OCI-LY1 (cell line): ENCODE results near the gene B4GALT5.

Source experiments
- H2AFZ ChIP-seq: fragments of 200-600 bp; sonication (generic), shearing (Covaris generic); 2 replicates; pipeline ENCODE4 v1.6.0; 2014; ENCODE audit warnings: antibody characterized with exemption, mild to moderate bottlenecking, low read length
- H3F3A ChIP-seq: fragments of 200-600 bp; sonication (generic), shearing (Covaris generic); 2 replicates; pipeline ENCODE4 v1.6.0; 2014; ENCODE audit warnings: mild to moderate bottlenecking, antibody characterized with exemption, low read length, moderate library complexity; ENCODE audit not compliant: insufficient read depth
- H3K27ac ChIP-seq: fragments of 200-600 bp; sonication (generic); 2 replicates; pipeline ENCODE4 v1.5.1; 2014; ENCODE audit warnings: low read length, mixed run types, mild to moderate bottlenecking, low read depth; ENCODE audit not compliant: poor library complexity, severe bottlenecking
- H3K27me3 ChIP-seq: fragments of 200-600 bp; sonication (generic); 2 replicates; pipeline ENCODE4 v1.6.0; 2014; ENCODE audit warnings: antibody characterized with exemption, mild to moderate bottlenecking, low read length, moderate library complexity; ENCODE audit not compliant: insufficient read depth
- H3K36me3 ChIP-seq: fragments of 200-600 bp; sonication (generic); 2 replicates; pipeline ENCODE4 v1.6.1; 2014; ENCODE audit warnings: mild to moderate bottlenecking, antibody characterized with exemption, low read length, moderate library complexity, mixed read lengths; ENCODE audit not compliant: insufficient read depth
- H3K4me1 ChIP-seq: fragments of 200-600 bp; sonication (generic); 2 replicates; pipeline ENCODE4 v1.5.1; 2014; ENCODE audit warnings: mild to moderate bottlenecking, low read length, moderate library complexity; ENCODE audit not compliant: insufficient read depth, severe bottlenecking
- H3K4me2 ChIP-seq: fragments of 200-600 bp; sonication (generic), shearing (Covaris generic); 2 replicates; pipeline ENCODE4 v1.6.1; 2014; ENCODE audit warnings: low read length
- H3K4me3 ChIP-seq: fragments of 200-600 bp; sonication (generic); 2 replicates; pipeline ENCODE4 v1.5.1; 2014; ENCODE audit warnings: low read length, low read depth, mild to moderate bottlenecking, mixed read lengths; ENCODE audit not compliant: poor library complexity, severe bottlenecking
- H3K79me2 ChIP-seq: fragments of 200-600 bp; shearing (Covaris generic); 2 replicates; pipeline ENCODE4 v1.6.1; 2016; ENCODE audit warnings: mixed run types, low read length, mixed read lengths; ENCODE audit not compliant: insufficient read depth
- H3K9ac ChIP-seq: fragments of 200-600 bp; sonication (generic), shearing (Covaris generic); 2 replicates; pipeline ENCODE4 v1.6.1; 2014; ENCODE audit warnings: mild to moderate bottlenecking, low read length, mixed read lengths
- H3K9me2 ChIP-seq: fragments of 200-600 bp; sonication (generic), shearing (Covaris generic); 2 replicates; pipeline ENCODE4 v1.6.1; 2014; ENCODE audit warnings: low read depth, mild to moderate bottlenecking, low read length, mixed read lengths
- H3K9me3 ChIP-seq: fragments of 200-600 bp; shearing (Covaris generic); 2 replicates; pipeline ENCODE4 v1.6.1; 2014; ENCODE audit warnings: low read length, mixed read lengths
- H4K20me1 ChIP-seq: fragments of 200-600 bp; sonication (generic), shearing (Covaris generic); 2 replicates; pipeline ENCODE4 v1.6.0; 2016; ENCODE audit warnings: mild to moderate bottlenecking, low read length; ENCODE audit not compliant: insufficient read depth
- EZH2 ChIP-seq: fragments of 200-600 bp; sonication (generic), shearing (Covaris generic); IDR thresholded peaks from 2 replicates; pipeline ENCODE4 v1.8.0; 2017; ENCODE audit warnings: borderline replicate concordance, mixed run types, mild to moderate bottlenecking, antibody characterized with exemption, low read length, moderate library complexity, mixed read lengths
- TF ChIP-seq, protein P1 (sequence below): fragments of 200-600 bp; sonication (generic), shearing (Covaris generic); IDR thresholded peaks from 2 replicates; pipeline ENCODE4 v1.5.1; 2017; ENCODE audit warnings: mild to moderate bottlenecking, antibody characterized with exemption, low read length, moderate library complexity, mixed read lengths

Gene B4GALT5

DNA sequence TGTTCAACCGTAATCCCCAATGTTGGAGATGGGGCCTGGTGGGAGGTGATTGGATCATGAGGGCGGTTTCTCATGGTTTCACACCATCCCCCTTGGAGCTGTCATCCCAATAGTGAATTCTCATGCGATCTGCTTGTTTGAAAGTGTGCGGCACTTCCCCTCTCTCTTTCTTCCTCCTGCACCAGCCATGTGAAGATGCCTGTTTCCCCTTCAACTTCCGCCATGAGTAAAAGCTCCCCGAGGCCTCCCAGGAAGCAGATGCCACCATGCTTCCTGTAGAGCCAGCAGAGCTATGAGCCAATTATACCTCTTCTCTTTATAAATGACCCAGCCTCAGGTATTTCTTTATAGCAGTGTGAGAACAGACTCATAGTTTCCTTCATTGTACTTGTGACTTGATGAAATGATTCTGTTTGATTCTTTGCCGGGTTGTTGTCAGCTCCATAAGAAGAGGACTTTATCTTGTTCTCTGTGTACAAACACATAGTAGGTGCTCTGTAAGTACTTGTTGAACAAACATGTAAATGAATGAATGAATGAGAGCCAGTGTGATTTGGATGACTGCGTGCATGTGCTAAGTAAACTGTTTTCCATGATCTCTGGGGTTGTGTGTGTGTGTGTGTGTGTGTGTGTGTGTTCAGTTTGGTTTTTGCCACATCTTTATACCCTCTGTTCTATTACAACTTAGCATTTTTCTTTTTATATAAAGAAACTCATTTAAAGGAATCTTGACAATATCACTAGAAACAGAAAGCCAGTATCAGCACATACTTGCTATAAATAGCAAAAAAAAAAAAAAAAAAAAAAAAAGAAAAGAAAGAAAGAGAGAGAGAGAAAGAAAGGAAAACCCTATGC is 123.3 kb downstream of the B4GALT5 start:
- Histone ChIP-seq H3K27me3 (peaks cover 5% of the 10 kb centered on the region; the same call in 1 of the 2 replicates), H3K36me3 (no peaks in the 10 kb centered on the region), H2AFZ (no peak overlapping the region), H3K4me1 (peaks cover 9% of the 10 kb centered on the region), H3K9ac (no peak overlapping the region), H3K9me2 (no peaks in the 10 kb centered on the region), H3F3A (no peaks in the 10 kb centered on the region), H4K20me1 (no peaks in the 10 kb centered on the region), H3K4me2 (no peak overlapping the region), H3K79me2 (no peaks in the 10 kb centered on the region), H3K9me3 (no peaks in the 10 kb centered on the region), H3K27ac (no peak overlapping the region), H3K4me3 (no peak overlapping the region)
- TF ChIP-seq EZH2, result no peak
- TF ChIP-seq, protein P1, sequence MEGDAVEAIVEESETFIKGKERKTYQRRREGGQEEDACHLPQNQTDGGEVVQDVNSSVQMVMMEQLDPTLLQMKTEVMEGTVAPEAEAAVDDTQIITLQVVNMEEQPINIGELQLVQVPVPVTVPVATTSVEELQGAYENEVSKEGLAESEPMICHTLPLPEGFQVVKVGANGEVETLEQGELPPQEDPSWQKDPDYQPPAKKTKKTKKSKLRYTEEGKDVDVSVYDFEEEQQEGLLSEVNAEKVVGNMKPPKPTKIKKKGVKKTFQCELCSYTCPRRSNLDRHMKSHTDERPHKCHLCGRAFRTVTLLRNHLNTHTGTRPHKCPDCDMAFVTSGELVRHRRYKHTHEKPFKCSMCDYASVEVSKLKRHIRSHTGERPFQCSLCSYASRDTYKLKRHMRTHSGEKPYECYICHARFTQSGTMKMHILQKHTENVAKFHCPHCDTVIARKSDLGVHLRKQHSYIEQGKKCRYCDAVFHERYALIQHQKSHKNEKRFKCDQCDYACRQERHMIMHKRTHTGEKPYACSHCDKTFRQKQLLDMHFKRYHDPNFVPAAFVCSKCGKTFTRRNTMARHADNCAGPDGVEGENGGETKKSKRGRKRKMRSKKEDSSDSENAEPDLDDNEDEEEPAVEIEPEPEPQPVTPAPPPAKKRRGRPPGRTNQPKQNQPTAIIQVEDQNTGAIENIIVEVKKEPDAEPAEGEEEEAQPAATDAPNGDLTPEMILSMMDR, result no peak

GRCh38 chr20:49589747-49590146 is 123.9 kb downstream of the B4GALT5 start:
- H2AFZ ChIP-seq, result no peak overlapping the region
- no peak for TF ChIP-seq EZH2
- TF ChIP-seq, protein P1, result no peak
- H3K4me2 ChIP-seq, result no peak overlapping the region
- no peaks in the 10 kb centered on the region for H4K20me1 ChIP-seq
- no peak overlapping the region for H3K4me3 ChIP-seq
- H3K79me2 ChIP-seq, result no peaks in the 10 kb centered on the region
- H3K4me1 ChIP-seq, result peaks cover 9% of the 10 kb centered on the region
- H3K9me2 ChIP-seq, result no peaks in the 10 kb centered on the region
- H3K27me3 ChIP-seq, result peaks cover 5% of the 10 kb centered on the region; the same call in 1 of the 2 replicates
- no peak overlapping the region for H3K9ac ChIP-seq
- no peak overlapping the region for H3K27ac ChIP-seq
- H3F3A ChIP-seq, result no peaks in the 10 kb centered on the region
- H3K36me3 ChIP-seq, result no peaks in the 10 kb centered on the region
- H3K9me3 ChIP-seq, result no peaks in the 10 kb centered on the region

DNA sequence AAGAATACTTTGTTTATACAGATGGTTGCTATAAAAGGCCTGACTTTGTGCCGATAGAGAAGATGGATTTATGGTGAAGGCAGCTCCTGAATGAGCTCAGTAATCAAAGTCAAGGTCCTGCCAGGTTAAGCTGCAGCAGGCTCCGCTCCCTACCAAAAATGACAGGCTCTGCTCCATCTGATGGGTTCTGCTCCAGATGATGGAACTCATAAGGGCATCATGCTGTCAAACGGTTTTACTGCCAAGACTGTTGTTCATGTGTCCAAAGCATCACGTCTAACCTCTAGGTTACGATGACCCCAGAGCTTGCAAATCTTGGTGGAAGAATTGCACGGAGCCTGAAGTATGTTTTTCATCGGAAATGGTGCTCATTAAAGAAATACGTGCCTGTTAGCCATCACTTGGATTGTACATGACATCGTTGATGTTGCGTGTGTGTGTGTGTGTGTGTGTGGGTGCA is 126.5 kb downstream of the B4GALT5 start:
- H3K4me3 ChIP-seq, result no peak overlapping the region
- H2AFZ ChIP-seq, result no peak overlapping the region
- no peak for TF ChIP-seq EZH2
- TF ChIP-seq, protein P1, result no peak
- H3K79me2 ChIP-seq, result no peaks in the 10 kb centered on the region
- H3K9me3 ChIP-seq, result 0 out of 2 replicates have a peak, but pooled peaks cover 3% of the 10 kb centered on the region
- no peak overlapping the region for H3K9ac ChIP-seq
- H3K36me3 ChIP-seq, result no peaks in the 10 kb centered on the region; the same call in 1 of the 2 replicates
- H4K20me1 ChIP-seq, result no peaks in the 10 kb centered on the region
- H3K27me3 ChIP-seq, result peaks cover 11% of the 10 kb centered on the region
- H3K4me2 ChIP-seq, result no peak overlapping the region
- no peaks in the 10 kb centered on the region for H3F3A ChIP-seq
- H3K9me2 ChIP-seq, result no peaks in the 10 kb centered on the region
- H3K27ac ChIP-seq, result no peak overlapping the region
- peaks cover 9% of the 10 kb centered on the region for H3K4me1 ChIP-seq
